OCI-LY3 (cell line): ENCODE data around the gene RIPK4.

Experiments
- H2AFZ ChIP-seq: fragments of 200-600, 300-600 bp; shearing (Covaris generic); 2 replicates; pipeline ENCODE4 v1.6.0; 2014; ENCODE audit warnings: antibody characterized with exemption, low read depth, low read length
- H3K27ac ChIP-seq: fragments of 200-600, 300-600 bp; sonication (generic); 2 replicates; pipeline ENCODE4 v1.5.1; 2014; ENCODE audit warnings: mild to moderate bottlenecking, low read length, moderate library complexity, mixed read lengths
- H3K27me3 ChIP-seq: fragments of 200-600, 300-600 bp; sonication (generic); 2 replicates; pipeline ENCODE4 v1.6.1; 2014; ENCODE audit warnings: low read depth, low read length, mixed read lengths
- H3K36me3 ChIP-seq: fragments of 200-600, 300-600 bp; sonication (generic); replicated peaks from 2 replicates; pipeline ENCODE3; 2014; ENCODE audit warnings: low read depth, low read length, mixed read lengths
- H3K4me1 ChIP-seq: fragments of 300-600, 200-600 bp; sonication (generic); 2 replicates; pipeline ENCODE4 v1.6.1; 2014; ENCODE audit warnings: low read length, mixed read lengths
- H3K4me2 ChIP-seq: fragments of 200-600, 300-600 bp; sonication (generic); 2 replicates; pipeline ENCODE4 v1.6.1; 2014; ENCODE audit warnings: low read length, mixed read lengths
- H3K4me3 ChIP-seq: fragments of 300-600, 200-600 bp; sonication (generic); 2 replicates; pipeline ENCODE4 v1.5.1; 2014; ENCODE audit warnings: antibody characterized with exemption, mild to moderate bottlenecking, low read length, moderate library complexity
- H3K79me2 ChIP-seq: fragments of 300-600, 200-600 bp; shearing (Covaris generic); 2 replicates; pipeline ENCODE4 v1.6.1; 2014; ENCODE audit warnings: mild to moderate bottlenecking, low read length, mixed read lengths
- H3K9ac ChIP-seq: fragments of 300-600, 200-600 bp; shearing (Covaris generic); 2 replicates; pipeline ENCODE4 v1.6.0; 2014; ENCODE audit warnings: mild to moderate bottlenecking, low read length, moderate library complexity
- H3K9me3 ChIP-seq: fragments of 200-600, 300-600 bp; shearing (Covaris generic); 2 replicates; pipeline ENCODE4 v1.6.1; 2014; ENCODE audit warnings: low read length, mixed read lengths; ENCODE audit not compliant: insufficient read depth
- H4K20me1 ChIP-seq: fragments of 200-600, 300-600 bp; sonication (generic); 2 replicates; pipeline ENCODE4 v1.6.1; 2016; ENCODE audit warnings: low read length, mixed read lengths; ENCODE audit not compliant: insufficient read depth
- CTCF ChIP-seq: fragments of 200-600, 300-600 bp; sonication (generic); IDR thresholded peaks from 2 replicates; pipeline ENCODE4 v1.5.1; 2014; ENCODE audit warnings: antibody characterized with exemption, low read length, low read depth
- EZH2phosphoT487 ChIP-seq: fragments of 200-600 bp; shearing (Covaris generic); IDR thresholded peaks from 2 replicates; pipeline ENCODE4 v1.6.1; 2018; ENCODE audit warnings: antibody characterized with exemption, mixed run types, low read depth

The RIPK4 gene

GRCh38 chr21:41761934-41762635 lies 4.8 kb downstream of the RIPK4 start:
- Histone ChIP-seq H4K20me1 (no peaks in the 10 kb centered on the region), H3K4me3 (no peak overlapping the region), H3K27me3 (0 out of 2 replicates have a peak, but pooled peaks cover 3% of the 10 kb centered on the region), H3K9ac (no peak overlapping the region), H2AFZ (no peak overlapping the region), H3K4me2 (no peak overlapping the region), H3K27ac (no peak overlapping the region), H3K4me1 (no peaks in the 10 kb centered on the region), H3K9me3 (no peaks in the 10 kb centered on the region), H3K36me3 (no peaks in the 10 kb centered on the region), H3K79me2 (no peaks in the 10 kb centered on the region)
- TF ChIP-seq CTCF (no peak), EZH2phosphoT487 (no peak)

GRCh38 chr21:41761211-41761933 lies 5.5 kb downstream of the RIPK4 start:
- Histone ChIP-seq H3K4me2 (no peak overlapping the region), H3K27ac (no peak overlapping the region), H3K36me3 (no peaks in the 10 kb centered on the region), H3K4me3 (no peak overlapping the region), H4K20me1 (no peaks in the 10 kb centered on the region), H3K79me2 (no peaks in the 10 kb centered on the region), H3K9ac (no peak overlapping the region), H2AFZ (no peak overlapping the region), H3K9me3 (no peaks in the 10 kb centered on the region), H3K4me1 (no peaks in the 10 kb centered on the region), H3K27me3 (0 out of 2 replicates have a peak, but pooled peaks cover 3% of the 10 kb centered on the region)
- TF ChIP-seq CTCF (no peak), EZH2phosphoT487 (no peak)

GRCh38 chr21:41760411-41760810 lies 6.4 kb downstream of the RIPK4 start:
- Histone ChIP-seq H3K36me3 (no peaks in the 10 kb centered on the region), H3K79me2 (no peaks in the 10 kb centered on the region), H3K9me3 (no peaks in the 10 kb centered on the region), H3K9ac (no peak overlapping the region), H3K27ac (no peak overlapping the region), H3K4me1 (no peaks in the 10 kb centered on the region), H4K20me1 (no peaks in the 10 kb centered on the region), H2AFZ (no peak overlapping the region), H3K27me3 (0 out of 2 replicates have a peak, but pooled peaks cover 3% of the 10 kb centered on the region), H3K4me3 (no peak overlapping the region), H3K4me2 (no peak overlapping the region)
- TF ChIP-seq CTCF (no peak), EZH2phosphoT487 (no peak)

GRCh38 chr21:41759926-41760325 lies 6.9 kb downstream of the RIPK4 start:
- no peaks in the 10 kb centered on the region for H4K20me1 ChIP-seq
- no peak overlapping the region for H3K4me3 ChIP-seq
- no peaks in the 10 kb centered on the region for H3K9me3 ChIP-seq
- no peak overlapping the region for H3K9ac ChIP-seq
- H3K4me1 ChIP-seq = no peaks in the 10 kb centered on the region
- H3K36me3 ChIP-seq = no peaks in the 10 kb centered on the region
- no peaks in the 10 kb centered on the region for H3K79me2 ChIP-seq
- H3K27me3 ChIP-seq = 0 out of 2 replicates have a peak, but pooled peaks cover 3% of the 10 kb centered on the region
- H3K27ac ChIP-seq = no peak overlapping the region
- TF ChIP-seq CTCF (no peak), EZH2phosphoT487 (no peak)
- H3K4me2 ChIP-seq = no peak overlapping the region
- H2AFZ ChIP-seq = no peak overlapping the region
